Measurements from ENCODE around the gene CLEC19A. TPM values are rescaled to one million over a fixed set of nuclear protein-coding genes. Genes with fewer than 3 reads are reported as not detected.
A peak's percentile ranks its signal among the peaks of the same experiment; 100 is the strongest.

Gene CLEC19A
- total RNA-seq, 1 experiment from 2014 or later, result 0.09 TPM

DNA sequence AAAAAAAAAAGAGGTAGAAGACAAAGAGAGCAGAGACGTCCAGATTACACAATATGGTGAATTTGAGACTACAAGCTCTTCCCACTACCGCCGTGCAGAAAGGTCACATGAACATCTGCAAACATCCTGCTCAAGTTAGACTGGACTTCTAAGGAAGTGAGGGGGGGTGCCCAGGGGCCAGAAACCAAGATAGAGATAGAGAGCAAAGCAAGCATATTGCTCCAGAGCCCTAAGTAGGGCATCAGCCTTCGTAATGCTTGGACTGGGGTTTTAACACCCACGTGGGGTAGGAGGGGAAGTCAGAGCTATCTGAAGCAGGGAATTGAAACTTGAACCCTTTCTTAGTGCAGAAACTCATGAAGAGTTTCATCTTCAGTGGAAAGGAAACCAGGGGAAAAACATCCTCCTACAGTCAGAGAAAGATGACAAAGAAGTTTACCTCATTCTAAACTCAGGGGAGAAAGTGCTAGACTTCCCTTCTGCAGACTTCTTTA is 8.7 kb downstream of the CLEC19A start:
- Mint-ChIP-seq H3K4me3 (no peak overlapping the region), H3K27ac (peak overlapping the region; percentile 61), H3K27me3 (ENCODE audit: low read depth) (peaks cover 8% of the 10 kb centered on the region; the same call in 1 of the 2 replicates), H3K9me3 (no peaks in the 10 kb centered on the region), H3K4me1 (peaks cover 40% of the 10 kb centered on the region), H3K36me3 (no peaks in the 10 kb centered on the region)
- DNase-seq (ENCODE audit: low spot score) (no peak), ATAC-seq (no peak)
- ChIA-PET CTCF (no interaction called here), POLR2A (no interaction called here)
- no peak for TF ChIP-seq ZNF317 (CRISPR knock-in tag; IDR thresholded peaks at IDR 0.05; ENCODE audit: borderline replicate concordance, low read depth)
- TF ChIP-seq, protein P1, sequence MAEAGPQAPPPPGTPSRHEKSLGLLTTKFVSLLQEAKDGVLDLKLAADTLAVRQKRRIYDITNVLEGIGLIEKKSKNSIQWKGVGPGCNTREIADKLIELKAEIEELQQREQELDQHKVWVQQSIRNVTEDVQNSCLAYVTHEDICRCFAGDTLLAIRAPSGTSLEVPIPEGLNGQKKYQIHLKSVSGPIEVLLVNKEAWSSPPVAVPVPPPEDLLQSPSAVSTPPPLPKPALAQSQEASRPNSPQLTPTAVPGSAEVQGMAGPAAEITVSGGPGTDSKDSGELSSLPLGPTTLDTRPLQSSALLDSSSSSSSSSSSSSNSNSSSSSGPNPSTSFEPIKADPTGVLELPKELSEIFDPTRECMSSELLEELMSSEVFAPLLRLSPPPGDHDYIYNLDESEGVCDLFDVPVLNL (CRISPR knock-in tag; IDR thresholded peaks at IDR 0.05; ENCODE audit: borderline replicate concordance, low read depth), result no peak
- TF ChIP-seq, protein P2, sequence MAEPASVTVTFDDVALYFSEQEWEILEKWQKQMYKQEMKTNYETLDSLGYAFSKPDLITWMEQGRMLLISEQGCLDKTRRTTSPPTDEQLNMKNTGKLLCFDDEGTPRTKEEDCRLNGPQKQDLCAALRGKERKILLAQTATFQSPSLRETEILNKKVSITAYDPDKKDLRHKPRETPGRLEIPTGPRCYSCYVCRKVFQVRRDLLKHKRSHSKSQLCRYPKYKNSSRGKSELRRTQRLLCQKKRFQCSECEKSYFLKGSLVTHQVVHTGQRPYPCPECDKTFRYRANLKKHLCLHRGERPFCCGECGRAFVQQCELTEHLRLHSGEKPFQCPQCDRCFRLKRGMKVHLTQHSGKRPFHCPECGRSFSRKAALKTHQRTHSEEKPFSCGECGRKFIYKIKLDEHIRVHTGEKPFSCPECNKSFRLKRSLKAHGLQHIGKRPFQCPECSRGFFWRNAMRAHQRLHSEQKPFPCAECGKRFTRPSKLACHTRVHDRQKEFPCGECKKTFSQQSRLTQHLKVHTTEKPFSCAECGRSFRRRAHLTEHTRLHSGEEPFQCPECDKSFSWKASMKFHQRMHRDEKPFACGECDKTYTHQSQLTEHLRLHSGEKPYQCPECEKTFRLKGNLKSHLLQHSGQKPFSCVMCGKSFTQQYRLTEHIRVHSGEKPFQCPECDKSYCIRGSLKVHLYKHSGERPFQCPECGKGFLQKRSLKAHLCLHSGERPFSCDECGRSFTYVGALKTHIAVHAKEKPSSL (CRISPR knock-in tag; conservative IDR thresholded peaks at IDR 0.05), result no peak
- no peak for TF ChIP-seq IRF2 (CRISPR knock-in tag; IDR thresholded peaks at IDR 0.05; ENCODE audit: borderline replicate concordance, low read depth)
- TF ChIP-seq MXD4 (CRISPR knock-in tag; IDR thresholded peaks at IDR 0.05; ENCODE audit: borderline replicate concordance), result no peak
- TF ChIP-seq, protein P3, sequence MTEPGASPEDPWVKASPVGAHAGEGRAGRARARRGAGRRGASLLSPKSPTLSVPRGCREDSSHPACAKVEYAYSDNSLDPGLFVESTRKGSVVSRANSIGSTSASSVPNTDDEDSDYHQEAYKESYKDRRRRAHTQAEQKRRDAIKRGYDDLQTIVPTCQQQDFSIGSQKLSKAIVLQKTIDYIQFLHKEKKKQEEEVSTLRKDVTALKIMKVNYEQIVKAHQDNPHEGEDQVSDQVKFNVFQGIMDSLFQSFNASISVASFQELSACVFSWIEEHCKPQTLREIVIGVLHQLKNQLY (CRISPR knock-in tag; IDR thresholded peaks at IDR 0.05), result no peak
- TF ChIP-seq, protein P4, sequence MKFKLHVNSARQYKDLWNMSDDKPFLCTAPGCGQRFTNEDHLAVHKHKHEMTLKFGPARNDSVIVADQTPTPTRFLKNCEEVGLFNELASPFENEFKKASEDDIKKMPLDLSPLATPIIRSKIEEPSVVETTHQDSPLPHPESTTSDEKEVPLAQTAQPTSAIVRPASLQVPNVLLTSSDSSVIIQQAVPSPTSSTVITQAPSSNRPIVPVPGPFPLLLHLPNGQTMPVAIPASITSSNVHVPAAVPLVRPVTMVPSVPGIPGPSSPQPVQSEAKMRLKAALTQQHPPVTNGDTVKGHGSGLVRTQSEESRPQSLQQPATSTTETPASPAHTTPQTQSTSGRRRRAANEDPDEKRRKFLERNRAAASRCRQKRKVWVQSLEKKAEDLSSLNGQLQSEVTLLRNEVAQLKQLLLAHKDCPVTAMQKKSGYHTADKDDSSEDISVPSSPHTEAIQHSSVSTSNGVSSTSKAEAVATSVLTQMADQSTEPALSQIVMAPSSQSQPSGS (CRISPR knock-in tag; IDR thresholded peaks at IDR 0.05; ENCODE audit: borderline replicate concordance, low read depth), result no peak
- no peak for TF ChIP-seq ZNF423 (CRISPR knock-in tag; IDR thresholded peaks at IDR 0.05)
- TF ChIP-seq, protein P5, sequence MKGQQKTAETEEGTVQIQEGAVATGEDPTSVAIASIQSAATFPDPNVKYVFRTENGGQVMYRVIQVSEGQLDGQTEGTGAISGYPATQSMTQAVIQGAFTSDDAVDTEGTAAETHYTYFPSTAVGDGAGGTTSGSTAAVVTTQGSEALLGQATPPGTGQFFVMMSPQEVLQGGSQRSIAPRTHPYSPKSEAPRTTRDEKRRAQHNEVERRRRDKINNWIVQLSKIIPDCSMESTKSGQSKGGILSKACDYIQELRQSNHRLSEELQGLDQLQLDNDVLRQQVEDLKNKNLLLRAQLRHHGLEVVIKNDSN (CRISPR knock-in tag; IDR thresholded peaks at IDR 0.05), result no peak
- no peak for TF ChIP-seq JUN (CRISPR knock-in tag; IDR thresholded peaks at IDR 0.05)
- TF ChIP-seq CREB1 (CRISPR knock-in tag; IDR thresholded peaks at IDR 0.05), result no peak
- no peak for TF ChIP-seq GRHL2 (CRISPR knock-in tag; IDR thresholded peaks at IDR 0.05; ENCODE audit: insufficient replicate concordance, severe bottlenecking)
- TF ChIP-seq, protein P6, sequence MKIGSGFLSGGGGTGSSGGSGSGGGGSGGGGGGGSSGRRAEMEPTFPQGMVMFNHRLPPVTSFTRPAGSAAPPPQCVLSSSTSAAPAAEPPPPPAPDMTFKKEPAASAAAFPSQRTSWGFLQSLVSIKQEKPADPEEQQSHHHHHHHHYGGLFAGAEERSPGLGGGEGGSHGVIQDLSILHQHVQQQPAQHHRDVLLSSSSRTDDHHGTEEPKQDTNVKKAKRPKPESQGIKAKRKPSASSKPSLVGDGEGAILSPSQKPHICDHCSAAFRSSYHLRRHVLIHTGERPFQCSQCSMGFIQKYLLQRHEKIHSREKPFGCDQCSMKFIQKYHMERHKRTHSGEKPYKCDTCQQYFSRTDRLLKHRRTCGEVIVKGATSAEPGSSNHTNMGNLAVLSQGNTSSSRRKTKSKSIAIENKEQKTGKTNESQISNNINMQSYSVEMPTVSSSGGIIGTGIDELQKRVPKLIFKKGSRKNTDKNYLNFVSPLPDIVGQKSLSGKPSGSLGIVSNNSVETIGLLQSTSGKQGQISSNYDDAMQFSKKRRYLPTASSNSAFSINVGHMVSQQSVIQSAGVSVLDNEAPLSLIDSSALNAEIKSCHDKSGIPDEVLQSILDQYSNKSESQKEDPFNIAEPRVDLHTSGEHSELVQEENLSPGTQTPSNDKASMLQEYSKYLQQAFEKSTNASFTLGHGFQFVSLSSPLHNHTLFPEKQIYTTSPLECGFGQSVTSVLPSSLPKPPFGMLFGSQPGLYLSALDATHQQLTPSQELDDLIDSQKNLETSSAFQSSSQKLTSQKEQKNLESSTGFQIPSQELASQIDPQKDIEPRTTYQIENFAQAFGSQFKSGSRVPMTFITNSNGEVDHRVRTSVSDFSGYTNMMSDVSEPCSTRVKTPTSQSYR (CRISPR knock-in tag; IDR thresholded peaks at IDR 0.05), result no peak
- TF ChIP-seq ATF1 (CRISPR knock-in tag; IDR thresholded peaks at IDR 0.05), result no peak
- no peak for TF ChIP-seq KAT7 (CRISPR knock-in tag; IDR thresholded peaks at IDR 0.05; ENCODE audit: borderline replicate concordance)
- TF ChIP-seq, protein P7, sequence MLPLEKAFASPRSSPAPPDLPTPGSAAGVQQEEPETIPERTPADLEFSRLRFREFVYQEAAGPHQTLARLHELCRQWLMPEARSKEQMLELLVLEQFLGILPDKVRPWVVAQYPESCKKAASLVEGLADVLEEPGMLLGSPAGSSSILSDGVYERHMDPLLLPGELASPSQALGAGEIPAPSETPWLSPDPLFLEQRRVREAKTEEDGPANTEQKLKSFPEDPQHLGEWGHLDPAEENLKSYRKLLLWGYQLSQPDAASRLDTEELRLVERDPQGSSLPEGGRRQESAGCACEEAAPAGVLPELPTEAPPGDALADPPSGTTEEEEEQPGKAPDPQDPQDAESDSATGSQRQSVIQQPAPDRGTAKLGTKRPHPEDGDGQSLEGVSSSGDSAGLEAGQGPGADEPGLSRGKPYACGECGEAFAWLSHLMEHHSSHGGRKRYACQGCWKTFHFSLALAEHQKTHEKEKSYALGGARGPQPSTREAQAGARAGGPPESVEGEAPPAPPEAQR (CRISPR knock-in tag; IDR thresholded peaks at IDR 0.05), result no peak
- no peak for TF ChIP-seq ZNF232 (CRISPR knock-in tag; IDR thresholded peaks at IDR 0.05)
